C4-2B (cell line): ENCODE results near the gene ABHD3.
A peak's percentile ranks its signal among the peaks of the same experiment; 100 is the strongest.
"Not testable (repeated sequence)": the region's sequence is repeated elsewhere in the genome, so short reads cannot be mapped to it uniquely, and the experiment has no call there.

Experiments
- H3K27ac ChIP-seq: fragments of 450-650 bp; 2 replicates; pipeline ENCODE4 v1.5.1; 2017
- ZFX ChIP-seq: fragments of 450-650 bp; IDR thresholded peaks from 2 replicates; pipeline ENCODE4 v1.6.1; 2017
- TF ChIP-seq, protein P1 (sequence below): fragments of 450-650 bp; conservative IDR thresholded peaks from 2 replicates; pipeline ENCODE4 v1.5.1; 2017; ENCODE audit warnings: mild to moderate bottlenecking

The ABHD3 gene

DNA sequence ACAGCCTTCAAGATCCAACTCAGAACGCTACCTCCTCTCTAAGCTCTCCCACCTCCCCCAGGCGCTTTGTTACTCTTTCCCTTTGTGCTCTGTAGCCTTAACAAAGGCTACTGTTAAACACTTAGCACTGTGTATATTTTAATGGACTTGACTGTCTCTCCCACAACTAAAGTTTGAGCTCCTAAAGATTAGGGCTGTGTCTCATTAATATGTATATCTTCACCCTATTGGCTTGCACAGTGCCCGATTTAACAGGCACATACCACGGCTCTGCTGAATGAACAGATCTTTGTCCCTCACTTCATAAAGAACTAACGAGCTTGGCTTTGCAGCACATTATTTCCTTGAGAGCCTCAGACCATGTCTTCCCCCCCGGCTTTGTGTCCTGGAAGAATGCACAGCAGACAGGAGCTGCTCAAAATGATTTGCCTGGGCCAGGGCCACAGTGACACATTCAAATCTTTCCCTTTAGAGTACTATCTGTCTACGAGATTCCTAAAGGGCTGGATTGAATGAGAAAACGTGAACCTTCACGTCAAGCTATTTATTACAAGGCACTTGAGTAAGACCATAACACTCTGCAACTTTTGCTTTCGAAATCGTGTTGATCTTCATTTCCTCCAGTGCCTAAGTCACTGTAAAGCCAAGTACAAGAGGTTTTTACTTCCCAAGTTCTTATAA, 22.1 kb downstream of the ABHD3 start:
- TF ChIP-seq, protein P1, sequence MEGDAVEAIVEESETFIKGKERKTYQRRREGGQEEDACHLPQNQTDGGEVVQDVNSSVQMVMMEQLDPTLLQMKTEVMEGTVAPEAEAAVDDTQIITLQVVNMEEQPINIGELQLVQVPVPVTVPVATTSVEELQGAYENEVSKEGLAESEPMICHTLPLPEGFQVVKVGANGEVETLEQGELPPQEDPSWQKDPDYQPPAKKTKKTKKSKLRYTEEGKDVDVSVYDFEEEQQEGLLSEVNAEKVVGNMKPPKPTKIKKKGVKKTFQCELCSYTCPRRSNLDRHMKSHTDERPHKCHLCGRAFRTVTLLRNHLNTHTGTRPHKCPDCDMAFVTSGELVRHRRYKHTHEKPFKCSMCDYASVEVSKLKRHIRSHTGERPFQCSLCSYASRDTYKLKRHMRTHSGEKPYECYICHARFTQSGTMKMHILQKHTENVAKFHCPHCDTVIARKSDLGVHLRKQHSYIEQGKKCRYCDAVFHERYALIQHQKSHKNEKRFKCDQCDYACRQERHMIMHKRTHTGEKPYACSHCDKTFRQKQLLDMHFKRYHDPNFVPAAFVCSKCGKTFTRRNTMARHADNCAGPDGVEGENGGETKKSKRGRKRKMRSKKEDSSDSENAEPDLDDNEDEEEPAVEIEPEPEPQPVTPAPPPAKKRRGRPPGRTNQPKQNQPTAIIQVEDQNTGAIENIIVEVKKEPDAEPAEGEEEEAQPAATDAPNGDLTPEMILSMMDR, result no peak
- TF ChIP-seq ZFX, result no peak
- no peak overlapping the region for H3K27ac ChIP-seq

DNA sequence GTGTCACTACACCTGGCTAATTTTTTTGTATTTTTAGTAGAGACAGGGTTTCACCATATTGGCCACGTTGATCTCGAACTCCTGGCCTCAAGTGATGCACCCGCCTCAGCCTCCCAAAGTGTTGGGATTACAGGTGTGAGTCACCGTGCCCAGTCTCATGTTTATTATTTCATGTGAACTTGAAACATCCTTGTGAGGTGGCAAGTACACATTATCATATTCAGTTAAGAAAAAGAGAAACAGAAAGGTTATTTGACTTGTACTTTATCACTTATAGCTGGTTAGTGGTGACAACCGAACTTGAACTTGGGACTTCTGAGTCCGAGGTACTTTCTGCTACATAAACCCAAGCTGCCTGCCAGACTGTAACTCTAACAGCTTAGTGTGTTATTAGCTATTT, 24.4 kb downstream of the ABHD3 start:
- no peak overlapping the region for H3K27ac ChIP-seq
- TF ChIP-seq, protein P1, result no peak
- no peak for TF ChIP-seq ZFX

DNA sequence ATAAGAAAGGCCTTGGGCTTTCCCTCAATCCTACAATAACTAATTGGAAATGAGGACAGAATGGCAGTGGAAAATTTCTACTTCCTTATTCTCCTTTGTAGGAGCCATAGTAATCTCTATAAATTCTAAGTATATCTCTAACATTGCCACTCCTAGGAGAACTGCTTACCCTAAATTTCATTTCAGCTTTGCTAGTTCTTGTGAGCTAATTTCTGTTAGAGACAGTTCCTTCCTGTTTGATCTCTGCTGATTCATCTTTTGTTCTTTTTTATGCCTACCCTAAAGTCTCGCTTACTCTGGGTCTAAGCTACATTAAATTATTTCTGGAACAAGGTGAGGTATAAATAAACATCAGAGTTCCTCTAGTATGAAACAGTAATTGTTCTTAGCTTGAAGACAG, 25.7 kb downstream of the ABHD3 start:
- no peak overlapping the region for H3K27ac ChIP-seq
- TF ChIP-seq ZFX, result no peak
- TF ChIP-seq, protein P1, result no peak

DNA sequence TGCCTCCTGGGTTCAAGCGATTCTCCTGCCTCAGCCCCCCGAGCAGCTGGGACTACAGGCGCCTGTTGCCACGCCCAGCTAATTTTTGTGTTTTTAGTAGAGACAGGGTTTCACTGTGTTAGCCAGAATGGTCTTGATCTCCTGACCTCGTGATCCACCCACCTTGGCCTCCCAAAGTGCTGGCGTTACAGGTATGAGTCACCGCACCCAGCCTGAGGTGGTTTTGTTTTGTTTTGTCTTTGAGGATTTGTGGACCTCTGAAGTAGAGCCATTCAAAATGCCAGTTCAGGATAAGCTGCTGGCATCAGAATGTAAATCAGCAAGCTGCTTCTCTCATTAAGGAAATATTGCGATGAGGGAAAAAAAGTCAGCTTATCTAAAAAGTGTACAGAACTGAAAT, 29.2 kb downstream of the ABHD3 start:
- not testable (repeated sequence) for H3K27ac ChIP-seq

DNA sequence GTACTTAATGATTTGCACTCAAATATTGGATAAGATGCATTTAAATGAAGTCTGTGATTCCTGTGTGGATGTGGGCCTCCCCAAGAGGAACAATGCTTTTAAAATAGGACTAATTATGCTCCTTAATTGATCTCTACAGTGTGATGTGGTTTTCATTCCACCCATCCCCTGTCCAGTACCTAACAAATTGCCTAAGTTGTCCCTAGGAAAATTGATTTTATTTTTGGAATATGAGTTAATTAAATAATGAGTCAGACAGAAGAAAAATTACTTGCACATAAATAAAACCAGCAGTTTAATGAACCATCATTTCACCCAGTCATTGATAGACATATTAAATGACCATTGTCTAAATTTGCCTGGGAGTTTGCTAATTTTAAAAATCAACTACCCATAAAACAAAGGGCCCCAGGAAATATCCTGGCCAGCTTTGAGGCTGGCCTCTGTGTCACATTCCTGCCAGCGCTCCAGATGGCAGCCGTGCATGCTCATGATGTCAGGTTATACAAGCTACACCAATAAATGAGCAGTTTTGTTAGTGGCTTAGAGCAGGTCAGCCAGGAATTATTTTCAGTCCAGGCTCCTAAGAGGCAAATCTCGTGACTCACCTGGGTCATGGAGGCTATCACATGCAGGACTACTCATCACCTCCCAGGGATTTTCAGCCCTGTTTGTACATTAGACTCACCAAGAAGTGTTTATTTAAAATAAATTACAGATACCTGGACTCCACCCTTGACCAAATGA, 31.9 kb downstream of the ABHD3 start:
- H3K27ac ChIP-seq, result peak overlapping the region; percentile 0; the same call in 1 of the 2 replicates
- TF ChIP-seq, protein P1, result no peak
- TF ChIP-seq ZFX, result no peak

DNA sequence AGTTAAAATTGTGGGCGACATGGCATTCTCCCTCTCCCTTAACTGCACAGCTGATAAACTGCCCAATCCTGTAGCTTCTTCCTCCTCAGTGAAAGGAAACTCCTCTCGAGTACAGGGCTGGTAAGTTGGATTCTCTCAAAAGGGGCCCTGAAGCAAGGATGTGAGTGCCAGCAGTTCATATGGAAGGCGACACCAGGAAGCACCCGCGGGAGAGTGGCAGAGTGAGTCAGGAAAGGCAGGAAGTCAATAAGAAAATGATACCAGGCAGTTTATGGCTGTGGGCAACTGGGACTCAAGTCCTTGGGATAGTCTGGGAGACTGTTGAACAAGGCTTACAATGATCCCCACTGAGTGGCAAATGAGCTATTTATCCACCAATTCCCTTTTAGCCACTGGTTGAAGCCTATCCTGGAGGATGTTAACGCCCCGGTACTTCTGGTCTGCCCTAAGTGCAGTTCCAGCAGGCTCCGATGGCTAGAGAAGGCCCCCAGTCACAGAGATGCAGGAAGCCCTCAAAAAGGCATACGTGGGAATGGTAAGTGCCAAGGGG, 34.8 kb downstream of the ABHD3 start:
- TF ChIP-seq, protein P1, result no peak
- TF ChIP-seq ZFX, result no peak
- H3K27ac ChIP-seq, result no peak overlapping the region

DNA sequence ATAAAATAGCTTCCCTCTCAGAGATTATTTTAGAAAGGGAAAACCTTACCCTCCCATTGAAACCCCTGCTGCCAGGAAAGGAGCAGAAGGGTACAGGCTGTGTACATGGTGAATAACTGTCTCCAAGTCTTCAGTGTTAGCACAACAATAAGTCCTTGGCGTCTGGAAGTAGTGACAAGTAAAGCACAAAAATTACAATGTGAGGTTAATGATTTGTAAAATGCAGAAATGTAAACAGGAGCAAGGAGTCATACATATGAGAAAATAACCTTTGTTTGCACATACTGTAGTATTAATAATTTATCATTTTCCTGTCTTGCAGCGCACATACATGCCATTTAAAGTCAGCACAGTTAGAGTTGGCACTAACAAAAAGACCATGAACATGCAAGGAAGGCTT, 40.5 kb downstream of the ABHD3 start:
- no peak for TF ChIP-seq ZFX
- TF ChIP-seq, protein P1, result no peak
- H3K27ac ChIP-seq, result no peak overlapping the region
